CD14-positive monocyte (primary cell): ENCODE data around the gene PGAP6. TPM values are rescaled to one million over a fixed set of nuclear protein-coding genes. Genes with fewer than 3 reads are reported as not detected.
"Not testable (repeated sequence)": the region's sequence is repeated elsewhere in the genome, so short reads cannot be mapped to it uniquely, and the experiment has no call there.

Experiments used
- DNase-seq, 3 donors: peaks; one replicate each; pipeline ENCODE4 v3.0.0-alpha.2; 2011 to 2022
- H2AFZ ChIP-seq: 2 replicates; pipeline ENCODE4 v1.6.0; 2012; ENCODE audit warnings: mild to moderate bottlenecking, low read depth, low read length, inconsistent platforms; ENCODE audit not compliant: insufficient read depth, poor library complexity, severe bottlenecking
- H3K27ac ChIP-seq, 2 donors: 1 replicate in 1 of 2; 2 replicates in 1 of 2; pipeline ENCODE4 v1.5.1; 2012 to 2013; ENCODE audit warnings: low read length in 2 of 2, control low read depth in 1 of 2, inconsistent platforms in 1 of 2, low read depth in 1 of 2, mild to moderate bottlenecking in 1 of 2
- H3K27me3 ChIP-seq, 2 donors: one replicate each; pipeline versions ENCODE4 v1.6.0 to v1.6.1; 2011 to 2013; ENCODE audit warnings: low read length in 2 of 2; ENCODE audit not compliant: control insufficient read depth in 2 of 2, insufficient read depth in 2 of 2
- H3K36me3 ChIP-seq, 2 donors: replicated peaks in 1 of 2; 1 replicate in 1 of 2; 2 replicates in 1 of 2; pipeline versions ENCODE4 v1.5.1 to v1.6.1; 2012 to 2013; ENCODE audit warnings: low read length in 2 of 2, control low read depth in 1 of 2, inconsistent platforms in 1 of 2, mild to moderate bottlenecking in 1 of 2; ENCODE audit not compliant: insufficient read depth in 2 of 2, control insufficient read depth in 1 of 2
- H3K4me1 ChIP-seq, 2 donors: 1 replicate in 1 of 2; 2 replicates in 1 of 2; pipeline versions ENCODE4 v1.5.1 to v1.6.1; 2012 to 2013; ENCODE audit warnings: low read length in 2 of 2, control low read depth in 1 of 2, inconsistent platforms in 1 of 2, mild to moderate bottlenecking in 1 of 2, moderate library complexity in 1 of 2; ENCODE audit not compliant: insufficient read depth in 2 of 2, control insufficient read depth in 1 of 2
- H3K4me2 ChIP-seq: replicated peaks from 2 replicates; pipeline ENCODE3; 2012; ENCODE audit warnings: low read length, moderate library complexity, mild to moderate bottlenecking; ENCODE audit not compliant: poor library complexity, severe bottlenecking; ENCODE audit errors: extremely low read depth
- H3K4me3 ChIP-seq, 3 experiments: fragments of 200-600 bp in 1 of 3; sonication (generic) in 1 of 3; replicated peaks in 1 of 3; 1 replicate in 2 of 3; 2 replicates in 1 of 3; pipeline ENCODE4 v1.5.1; 2011 to 2013; ENCODE audit warnings: low read length in 3 of 3, mild to moderate bottlenecking in 3 of 3, control low read depth in 2 of 3, low read depth in 2 of 3, inconsistent platforms in 1 of 3, moderate library complexity in 1 of 3
- H3K79me2 ChIP-seq: 2 replicates; pipeline ENCODE4 v1.6.0; 2012; ENCODE audit warnings: mild to moderate bottlenecking, control low read depth, inconsistent platforms, low read length, moderate library complexity; ENCODE audit not compliant: insufficient read depth
- H3K9ac ChIP-seq: 2 replicates; pipeline ENCODE4 v1.6.0; 2017; ENCODE audit warnings: low read length, mild to moderate bottlenecking; ENCODE audit not compliant: insufficient read depth, poor library complexity, severe bottlenecking
- H3K9me3 ChIP-seq, 2 donors: replicated peaks in 1 of 2; 1 replicate in 1 of 2; 2 replicates in 1 of 2; pipeline versions ENCODE4 v1.5.1 to v1.6.1; 2012 to 2013; ENCODE audit warnings: low read length in 2 of 2, control low read depth in 1 of 2; ENCODE audit not compliant: control insufficient read depth in 1 of 2, insufficient read depth in 1 of 2
- H4K20me1 ChIP-seq: 2 replicates; pipeline ENCODE4 v1.6.0; 2012; ENCODE audit warnings: mild to moderate bottlenecking, low read length, control low read depth, moderate library complexity; ENCODE audit not compliant: insufficient read depth
- H3K27ac Mint-ChIP-seq, 7 donors: one replicate each; pipeline ENCODE4 v1.8.0; 2020; ENCODE audit warnings: mild to moderate bottlenecking in 7 of 7, mixed read lengths in 7 of 7, moderate library complexity in 6 of 7, inconsistent platforms in 2 of 7
- H3K27me3 Mint-ChIP-seq, 3 donors: one replicate each; pipeline ENCODE4 v1.8.0; 2021 to 2022; ENCODE audit warnings: low read depth in 3 of 3, mild to moderate bottlenecking in 3 of 3, mixed read lengths in 3 of 3, moderate library complexity in 3 of 3, inconsistent platforms in 1 of 3
- H3K36me3 Mint-ChIP-seq, 2 donors: one replicate each; pipeline ENCODE4 v1.8.0; 2020; ENCODE audit warnings: mixed read lengths in 2 of 2, inconsistent platforms in 1 of 2, mild to moderate bottlenecking in 1 of 2
- H3K4me1 Mint-ChIP-seq: one replicate; pipeline ENCODE4 v1.8.0; 2020; ENCODE audit warnings: mild to moderate bottlenecking, mixed read lengths
- H3K4me3 Mint-ChIP-seq, 2 donors: one replicate each; pipeline ENCODE4 v1.8.0; 2020; ENCODE audit warnings: mild to moderate bottlenecking in 2 of 2, mixed read lengths in 2 of 2, moderate library complexity in 1 of 2
- H3K9me3 Mint-ChIP-seq, 7 donors: one replicate each; pipeline ENCODE4 v1.8.0; 2020 to 2022; ENCODE audit warnings: mixed read lengths in 7 of 7, mild to moderate bottlenecking in 6 of 7, moderate library complexity in 6 of 7, inconsistent platforms in 2 of 7
- CTCF ChIP-seq: fragments of 200-600 bp; IDR thresholded peaks from one replicate; pipeline ENCODE4 v1.8.0; 2022; ENCODE audit warnings: antibody characterized with exemption, mild to moderate bottlenecking
- WGBS: methylation state at CpG from one replicate; pipeline ENCODE4 v1.1.5; 2013; ENCODE audit warnings: missing lambda C conversion rate; ENCODE audit not compliant: insufficient coverage; 5-methylcytosine and 5-hydroxymethylcytosine counted together
- intact Hi-C, 2 donors: fragments of 100-400 bp; cut with micrococcal nuclease; formaldehyde crosslinking; loops; one replicate each; pipeline versions ENCODE4 v1.15.0 to v1.15.1; 2023
- polyA plus RNA-seq, 3 donors: library from polyadenylated mRNA; depleted of rRNA in 1 of 3; unstranded in 2 of 3; stranded (reverse) in 1 of 3; fragments of 300-500 nt in 2 of 3; fragments of >200 nt in 1 of 3; fragmentation: Illumina TruSeq in 2 of 3; gene quantifications; 1 replicate in 2 of 3; 2 replicates in 1 of 3; pipeline ENCODE4 v1.2.3, GENCODE V29; 2012 to 2021

Gene PGAP6
- polyA plus RNA-seq, 3 donors, result 18.2 to 137 (median 39.8) TPM

GRCh38 chr16:345772-346171 is 36.0 kb downstream of the PGAP6 start:
- peaks cover 81% of the 10 kb centered on the region for H4K20me1 ChIP-seq
- peaks cover 4 to 25% of the 10 kb centered on the region in 2 donors for H3K4me1 ChIP-seq
- intact Hi-C loops, result loop anchor here in 1 of 2 donors (5.0 kb wide), 1 partner anchor 33 kb away; no protein-coding TSS in a partner anchor
- TF ChIP-seq CTCF, result no peak
- H3K9me3 Mint-ChIP-seq, result peaks cover 0 to 3% (median 0%) of the 10 kb centered on the region in 7 donors
- peaks cover 48% of the 10 kb centered on the region for H3K4me1 Mint-ChIP-seq
- H3K27me3 ChIP-seq, result no peaks in the 10 kb centered on the region
- H3K27me3 Mint-ChIP-seq, result peaks cover 0 to 1% (median 0%) of the 10 kb centered on the region in 3 donors
- WGBS, result 98% methylated on average over 9 of the region's 11 CpGs
- H3K36me3 ChIP-seq, result peaks cover 32 to 56% of the 10 kb centered on the region in 2 donors
- H3K4me3 Mint-ChIP-seq, result no peak overlapping the region
- H3K36me3 Mint-ChIP-seq, result peaks cover 49 to 77% of the 10 kb centered on the region in 2 donors
- H3K27ac ChIP-seq, result no peak overlapping the region
- DNase-seq, result no peak
- H3K9me3 ChIP-seq, result no peaks in the 10 kb centered on the region
- H3K4me3 ChIP-seq, result no peak overlapping the region
- H3K4me2 ChIP-seq, result no peak overlapping the region
- no peak overlapping the region for H3K9ac ChIP-seq
- H3K79me2 ChIP-seq, result peaks cover 98% of the 10 kb centered on the region
- H2AFZ ChIP-seq, result no peak overlapping the region
- H3K27ac Mint-ChIP-seq, result peak overlapping the region in 3 of 7 donors; percentile 46 to 83 (median 53)

GRCh38 chr16:342455-343213 is 39.1 kb downstream of the PGAP6 start:
- H3K4me1 ChIP-seq, result peaks cover 34 to 48% of the 10 kb centered on the region in 2 donors
- H3K4me2 ChIP-seq, result no peak overlapping the region
- no peak overlapping the region for H3K27ac ChIP-seq
- Mint-ChIP-seq H3K27me3 (peaks cover 0 to 1% (median 0%) of the 10 kb centered on the region in 3 donors), H3K27ac (peak overlapping the region in 5 of 7 donors; percentile 37 to 77 (median 60)), H3K4me3 (no peak overlapping the region), H3K4me1 (peaks cover 53% of the 10 kb centered on the region), H3K9me3 (peaks cover 0 to 3% (median 0%) of the 10 kb centered on the region in 7 donors), H3K36me3 (peaks cover 40 to 60% of the 10 kb centered on the region in 2 donors)
- no peak for TF ChIP-seq CTCF
- peaks cover 30 to 53% of the 10 kb centered on the region in 2 donors for H3K36me3 ChIP-seq
- 86% methylated on average over 16 of the region's 18 CpGs for WGBS
- intact Hi-C loops, result no loop called here
- H3K4me3 ChIP-seq, result no peak overlapping the region
- H3K9me3 ChIP-seq, result no peaks in the 10 kb centered on the region
- peaks cover 77% of the 10 kb centered on the region for H4K20me1 ChIP-seq
- H3K9ac ChIP-seq, result no peak overlapping the region
- DNase-seq, result no peak
- H3K27me3 ChIP-seq, result no peaks in the 10 kb centered on the region
- H3K79me2 ChIP-seq, result peaks cover 99% of the 10 kb centered on the region
- no peak overlapping the region for H2AFZ ChIP-seq

GRCh38 chr16:341974-342336 is 39.8 kb downstream of the PGAP6 start:
- H3K4me3 ChIP-seq, H3K4me2 ChIP-seq, H3K27me3 Mint-ChIP-seq, DNase-seq, H3K9me3 ChIP-seq, H3K27ac ChIP-seq, H2AFZ ChIP-seq, intact Hi-C loops, H3K9me3 Mint-ChIP-seq, H3K9ac ChIP-seq, H3K4me3 Mint-ChIP-seq, H3K27me3 ChIP-seq: not testable (repeated sequence)
- WGBS, result 33% methylated on average over 7 of the region's 13 CpGs
- H3K36me3 ChIP-seq, result peaks cover 27 to 46% of the 10 kb centered on the region in 2 donors
- H4K20me1 ChIP-seq, result peaks cover 75% of the 10 kb centered on the region
- Mint-ChIP-seq H3K4me1 (peaks cover 56% of the 10 kb centered on the region), H3K36me3 (peaks cover 38 to 53% of the 10 kb centered on the region in 2 donors), H3K27ac (peak overlapping the region in 5 of 7 donors; percentile 8 to 84 (median 72))
- peaks cover 39 to 54% of the 10 kb centered on the region in 2 donors for H3K4me1 ChIP-seq
- peaks cover 99% of the 10 kb centered on the region for H3K79me2 ChIP-seq
